NOMO-1 treated with dmso at 0.1 percent for 144 hours (cell line): ENCODE data around the gene GALNT13.

Experiments
- DNase-seq: peaks from one replicate; lab custom pipeline; 2025; ENCODE audit not compliant: unreplicated experiment; lab: John Stamatoyannopoulos, UW

Gene GALNT13

GRCh38 chr2:153871231-153872221, at the start of gene GALNT13:
TSS of gene GALNT13 (plus strand) at chr2:153871922.
- no peak for DNase-seq

GRCh38 chr2:153823880-153824279, 47.8 kb upstream of the GALNT13 start:
- DNase-seq = no peak

GRCh38 chr2:153828335-153828734, 43.4 kb upstream of the GALNT13 start:
- DNase-seq = no peak

GRCh38 chr2:153834662-153835061, 37.1 kb upstream of the GALNT13 start:
- no peak for DNase-seq

GRCh38 chr2:153858250-153858649, 13.5 kb upstream of the GALNT13 start:
- no peak for DNase-seq

- DNase-seq = no peak
Observed at GRCh38 chr2:153864022-153864421, 7.7 kb upstream of the GALNT13 start.

- DNase-seq = no peak
Observed at GRCh38 chr2:153866595-153866994, 5.1 kb upstream of the GALNT13 start.

- DNase-seq = no peak
Observed at GRCh38 chr2:153870308-153870707, 1.4 kb upstream of the GALNT13 start.

GRCh38 chr2:153872311-153873051, 759 bp downstream of the GALNT13 start:
- no peak for DNase-seq

- DNase-seq = no peak
Observed at GRCh38 chr2:153873052-153874048, 1.6 kb downstream of the GALNT13 start.

- DNase-seq = no peak
Observed at GRCh38 chr2:153875801-153876466, 4.2 kb downstream of the GALNT13 start.

- DNase-seq = no peak
Observed at GRCh38 chr2:153880926-153881325, 9.2 kb downstream of the GALNT13 start.

- no peak for DNase-seq
Observed at GRCh38 chr2:153886833-153887232, 15.1 kb downstream of the GALNT13 start.

- no peak for DNase-seq
Observed at GRCh38 chr2:153890576-153890975, 18.9 kb downstream of the GALNT13 start.

GRCh38 chr2:153891051-153891450, 19.3 kb downstream of the GALNT13 start:
- DNase-seq = no peak

GRCh38 chr2:153912798-153913396, 41.2 kb downstream of the GALNT13 start:
- no peak for DNase-seq

- DNase-seq = no peak
Observed at GRCh38 chr2:153917570-153917969, 45.8 kb downstream of the GALNT13 start.

GRCh38 chr2:153935511-153935910, 63.8 kb downstream of the GALNT13 start:
- no peak for DNase-seq

GRCh38 chr2:153939124-153939796, 67.5 kb downstream of the GALNT13 start:
- DNase-seq = no peak
